ENCODE data around the gene NLGN1. TPM values are rescaled to one million over a fixed set of nuclear protein-coding genes. Genes with fewer than 3 reads are reported as not detected.

NLGN1 gene
- total RNA-seq, 4 donors from 2014 or later = 0.80 to 4.4 (median 1.8) TPM

DNA sequence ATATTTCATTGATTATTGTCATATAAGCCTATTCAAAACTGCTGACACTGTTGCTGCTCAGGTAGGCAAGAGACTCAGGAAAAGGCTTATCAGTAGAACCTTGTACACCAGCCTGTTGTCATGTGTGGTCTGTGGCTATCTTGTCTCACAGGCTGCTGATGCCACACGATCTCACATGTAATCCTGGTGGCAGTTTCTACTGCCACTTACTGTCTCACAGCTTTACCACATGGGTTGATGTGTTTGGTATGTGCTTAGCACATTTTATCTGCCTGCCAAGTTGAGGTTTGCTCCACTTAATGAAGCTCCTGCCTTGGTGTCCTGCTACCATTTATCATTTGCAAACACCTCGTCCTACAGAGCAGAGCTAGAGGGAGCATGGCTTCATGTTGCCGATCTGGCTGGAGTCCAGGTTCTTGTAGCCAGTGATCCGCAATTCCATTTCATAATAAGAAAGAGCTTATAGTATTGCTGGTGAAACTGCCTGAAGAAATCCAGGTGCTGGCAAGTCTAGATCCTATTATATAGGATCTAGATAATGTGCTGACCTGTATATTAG lies 637.9 kb downstream of the NLGN1 start:
- no peak overlapping the region for H3K4me3 ChIP-seq (ENCODE audit: low read depth, poor library complexity, severe bottlenecking)
- no peak for DNase-seq (ENCODE audit: low spot score in 2 of 2)
- TF ChIP-seq POLR2A (IDR thresholded peaks at IDR 0.05) = no peak
- TF ChIP-seq CTCF (IDR thresholded peaks at IDR 0.05) = no peak
- intact Hi-C loops (cut with DNase I; ENCODE audit: low total_unique reads) = no loop called here
- 27 to 38% methylated on average over 4 of the region's 4 CpGs for WGBS, 2 donors

DNA sequence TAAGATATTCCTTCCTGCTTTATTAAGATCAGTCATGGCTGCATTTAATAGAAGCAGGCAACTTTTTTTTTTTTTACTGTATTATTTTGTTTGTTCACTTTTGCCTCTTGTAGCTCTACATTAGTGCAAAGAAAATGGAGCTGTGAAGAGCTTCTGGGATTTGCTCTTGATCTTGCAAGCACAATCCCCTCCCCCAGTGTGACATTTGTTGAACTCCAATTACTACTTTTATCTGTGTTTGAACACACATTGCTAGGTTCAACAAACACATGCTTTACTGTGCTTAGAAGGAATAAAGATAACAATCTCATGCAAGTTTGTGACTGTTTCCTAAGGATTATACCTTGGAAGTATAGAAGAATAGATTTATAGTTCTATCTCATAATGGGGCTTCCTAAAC lies 648.8 kb downstream of the NLGN1 start:
- TF ChIP-seq POLR2A (IDR thresholded peaks at IDR 0.05) = no peak
- TF ChIP-seq CTCF (IDR thresholded peaks at IDR 0.05) = no peak
- no peak for DNase-seq (ENCODE audit: low spot score in 2 of 2)
- H3K4me3 ChIP-seq (ENCODE audit: low read depth, poor library complexity, severe bottlenecking) = no peak overlapping the region
- intact Hi-C loops (cut with DNase I; ENCODE audit: low total_unique reads) = no loop called here

DNA sequence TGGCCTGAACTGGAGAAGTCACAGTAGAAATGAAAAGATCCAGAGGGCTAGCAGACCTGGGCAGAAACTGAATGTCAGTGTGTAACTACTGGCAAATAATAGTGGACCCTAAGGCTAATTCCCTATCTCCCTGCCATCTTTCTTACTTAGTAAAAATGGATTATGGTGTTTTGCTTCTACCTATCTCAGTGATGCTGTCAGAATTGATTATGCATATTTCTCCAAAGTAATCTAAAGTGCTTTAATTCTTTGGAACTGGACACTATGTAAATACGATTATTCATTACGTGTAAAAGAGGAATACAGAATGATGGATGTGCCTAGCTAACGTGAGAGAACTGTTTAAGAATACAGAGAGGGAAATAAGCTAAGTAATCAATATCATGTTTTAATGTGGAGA lies 651.9 kb downstream of the NLGN1 start:
- 84 to 86% methylated on average over 3 of the region's 3 CpGs for WGBS, 2 donors
- intact Hi-C loops (cut with DNase I; ENCODE audit: low total_unique reads) = no loop called here
- H3K4me3 ChIP-seq (ENCODE audit: low read depth, poor library complexity, severe bottlenecking) = no peak overlapping the region
- no peak for DNase-seq (ENCODE audit: low spot score in 2 of 2)
- TF ChIP-seq POLR2A (IDR thresholded peaks at IDR 0.05) (no peak), CTCF (IDR thresholded peaks at IDR 0.05) (no peak)

- no peak for DNase-seq (ENCODE audit: low spot score in 2 of 2)
- no peak overlapping the region for H3K4me3 ChIP-seq (ENCODE audit: low read depth, poor library complexity, severe bottlenecking)
- TF ChIP-seq CTCF (IDR thresholded peaks at IDR 0.05) (no peak), POLR2A (IDR thresholded peaks at IDR 0.05) (no peak)
- 76 to 92% methylated on average over 5 of the region's 5 CpGs for WGBS, 2 donors
- intact Hi-C loops (cut with DNase I; ENCODE audit: low total_unique reads) = no loop called here
These were observed 653.6 kb downstream of the NLGN1 start for GRCh38 chr3:174051191-174051590.

- no peak for TF ChIP-seq POLR2A (IDR thresholded peaks at IDR 0.05)
- TF ChIP-seq CTCF (IDR thresholded peaks at IDR 0.05) = no peak
- intact Hi-C loops (cut with DNase I; ENCODE audit: low total_unique reads) = no loop called here
- DNase-seq (ENCODE audit: low spot score in 2 of 2) = no peak
- WGBS, 2 donors = 59 to 61% methylated on average over 4 of the region's 4 CpGs
- no peak overlapping the region for H3K4me3 ChIP-seq (ENCODE audit: low read depth, poor library complexity, severe bottlenecking)
These were observed 661.3 kb downstream of the NLGN1 start for GRCh38 chr3:174058804-174059203.

DNA sequence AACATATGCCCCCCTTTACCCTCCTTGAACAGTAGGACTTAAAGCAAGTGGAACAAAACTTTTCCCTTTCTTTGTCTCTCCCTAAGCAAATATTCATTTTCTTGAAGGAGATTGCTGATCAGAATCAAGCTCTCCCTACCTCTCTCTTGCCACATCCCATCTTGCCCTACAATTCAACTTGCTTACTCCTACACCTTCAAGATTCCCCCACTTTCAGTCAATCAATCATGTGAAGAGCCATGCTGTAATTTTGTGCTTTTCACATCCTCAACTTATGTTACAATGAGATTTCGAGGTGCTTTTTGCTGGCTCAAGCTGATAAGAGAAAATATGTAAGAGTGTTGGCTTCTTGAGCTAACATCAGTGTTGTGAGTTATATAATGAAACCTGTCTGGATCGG lies 662.9 kb downstream of the NLGN1 start:
- H3K4me3 ChIP-seq (ENCODE audit: low read depth, poor library complexity, severe bottlenecking) = no peak overlapping the region
- no peak for TF ChIP-seq CTCF (IDR thresholded peaks at IDR 0.05)
- TF ChIP-seq POLR2A (IDR thresholded peaks at IDR 0.05) = no peak
- DNase-seq (ENCODE audit: low spot score in 2 of 2) = no peak
- intact Hi-C loops (cut with DNase I; ENCODE audit: low total_unique reads) = no loop called here
- WGBS, 2 donors = 74 to 83% methylated on average over 2 of the region's 2 CpGs

Data from lower leg skin (tissue), 4 donors.